Fibroblast of skin of left biceps (primary cell): ENCODE results near the gene KEL.

Source experiments
- DNase-seq, 2 experiments: peaks; one replicate each; pipeline ENCODE4 v3.0.0-alpha.2; 2013; ENCODE audit warnings: low read depth in 2 of 2

Gene KEL

GRCh38 chr7:142962991-142963390 is 828 bp upstream of the KEL start:
- DNase-seq, result no peak

GRCh38 chr7:142961595-142961972 is 579 bp downstream of the KEL start:
- DNase-seq, result no peak

- no peak for DNase-seq
These were observed 1.1 kb downstream of the KEL start for GRCh38 chr7:142960955-142961512.

- DNase-seq, result no peak
These were observed 3.0 kb downstream of the KEL start for GRCh38 chr7:142959202-142959601.

- DNase-seq, result no peak
These were observed 4.4 kb downstream of the KEL start for GRCh38 chr7:142957723-142958122.

GRCh38 chr7:142956951-142957623 is 5.1 kb downstream of the KEL start:
- DNase-seq, result no peak

GRCh38 chr7:142954680-142955268 is 7.4 kb downstream of the KEL start:
- DNase-seq, result no peak

- DNase-seq, result no peak
These were observed 11.9 kb downstream of the KEL start for GRCh38 chr7:142950235-142950634.

- DNase-seq, result no peak
These were observed 13.6 kb downstream of the KEL start for GRCh38 chr7:142948603-142949002.

GRCh38 chr7:142945001-142945400 is 17.2 kb downstream of the KEL start:
- DNase-seq, result no peak

- no peak for DNase-seq
These were observed 18.4 kb downstream of the KEL start for GRCh38 chr7:142943706-142944268.

GRCh38 chr7:142942746-142943145 is 19.4 kb downstream of the KEL start:
- DNase-seq, result no peak

- no peak for DNase-seq
These were observed 20.6 kb downstream of the KEL start for GRCh38 chr7:142941541-142941940.

GRCh38 chr7:142940966-142941535 is 21.1 kb downstream of the KEL start:
- DNase-seq, result no peak

- DNase-seq, result no peak
These were observed 22.8 kb downstream of the KEL start, which contains the start of gene LLCFC1 for GRCh38 chr7:142939226-142939910. LLCFC1 (plus strand) TSS chr7:142939484; CDS start chr7:142939622, 138 bp downstream.

GRCh38 chr7:142938611-142939010 is 23.6 kb downstream of the KEL start:
- no peak for DNase-seq

GRCh38 chr7:142935941-142936565 is 26.1 kb downstream of the KEL start:
- no peak for DNase-seq

GRCh38 chr7:142934056-142934455 is 28.1 kb downstream of the KEL start:
- DNase-seq, result no peak

- DNase-seq, result no peak
These were observed 28.5 kb downstream of the KEL start, which contains the start of gene TRPV5 for GRCh38 chr7:142933624-142934023. TRPV5 (minus strand) TSS chr7:142933746; CDS start chr7:142933459, 287 bp downstream.

GRCh38 chr7:142933092-142933475 is 29.1 kb downstream of the KEL start:
- DNase-seq, result no peak

- DNase-seq, result no peak
These were observed 29.6 kb downstream of the KEL start for GRCh38 chr7:142932386-142933091.
